GM19239 (cell line): ENCODE data around the gene KIF3C.

Experiments
- DNase-seq: peaks from one replicate; pipeline ENCODE4 v3.0.0; 2011; ENCODE audit warnings: low spot score; ENCODE audit not compliant: insufficient read length
- FAIRE-seq: peaks from 2 replicates; lab custom pipeline; 2011; peaks lifted over from hg19 to GRCh38; lab: Jason Lieb, UNC

Gene KIF3C

GRCh38 chr2:25885933-25886332 is 96.4 kb downstream of the KIF3C start:
- DNase-seq (no peak), FAIRE-seq (no peak)

- FAIRE-seq, result no peak
Observed at GRCh38 chr2:25881764-25882163, 100.5 kb downstream of the KIF3C start.

GRCh38 chr2:25879133-25879730 is 103.1 kb downstream of the KIF3C start:
- FAIRE-seq (peak; percentile 48), DNase-seq (no peak)

More at GRCh38 chr2:25881764-25882163, 100.5 kb downstream of the KIF3C start:
- DNase-seq, result no peak

- DNase-seq, result peak; percentile 73
- peak; percentile 96 for FAIRE-seq
Observed at GRCh38 chr2:25878361-25879132, 103.8 kb downstream of the KIF3C start, which contains the start of gene ASXL2. ASXL2 (minus strand) TSS chr2:25878487; CDS start chr2:25878222, 265 bp downstream.

- DNase-seq, result peak; percentile 58
- FAIRE-seq, result peak; percentile 94
Observed at GRCh38 chr2:25877431-25878360, 104.6 kb downstream of the KIF3C start.
